ENCODE results near the gene LRRK1. TPM values are rescaled to one million over a fixed set of nuclear protein-coding genes. Genes with fewer than 3 reads are reported as not detected.

LRRK1 gene
- total RNA-seq, 4 donors from 2014 or later = 14.1 to 31.5 (median 16.8) TPM

DNA sequence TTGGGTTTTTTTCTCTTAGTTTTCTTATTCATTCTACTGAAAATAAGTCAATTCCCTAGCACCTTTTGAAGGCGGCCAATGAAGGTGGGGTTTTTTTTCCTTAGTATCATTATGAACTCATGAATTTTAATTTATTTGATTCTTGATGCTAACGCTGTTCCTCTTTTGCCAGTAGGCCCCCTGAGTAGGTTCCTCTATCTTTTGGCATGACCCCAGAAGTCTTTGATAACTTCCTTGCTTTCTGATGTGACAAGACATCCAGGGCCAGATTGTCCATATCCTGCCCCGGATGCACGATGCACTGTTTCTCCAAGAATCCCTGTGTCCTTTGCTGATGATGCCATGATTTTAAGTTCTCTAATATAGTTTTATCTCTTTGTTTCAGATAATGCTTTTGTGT, 20.6 kb downstream of the LRRK1 start:
- TF ChIP-seq CTCF (IDR thresholded peaks at IDR 0.05) (no peak), POLR2A (IDR thresholded peaks at IDR 0.05) (no peak), EP300 (IDR thresholded peaks at IDR 0.05) (no peak)
- peaks cover 0 to 8% (median 0%) of the 10 kb centered on the region in 4 donors for H3K4me1 ChIP-seq
- H3K27me3 ChIP-seq = no peaks in the 10 kb centered on the region
- peaks cover 0 to 6% (median 0%) of the 10 kb centered on the region in 4 donors for H3K9me3 ChIP-seq
- no peak overlapping the region for H3K27ac ChIP-seq
- H3K4me3 ChIP-seq = no peak overlapping the region
- no peak for DNase-seq (ENCODE audit: low spot score in 2 of 2)
- H3K36me3 ChIP-seq = peaks cover 0 to 11% (median 0%) of the 10 kb centered on the region in 3 donors
- 84 to 93% methylated on average over 4 of the region's 4 CpGs for WGBS, 2 donors

GRCh38 chr15:100940767-100941379, 21.7 kb downstream of the LRRK1 start:
- H3K27me3 ChIP-seq = no peaks in the 10 kb centered on the region
- H3K27ac ChIP-seq = no peak overlapping the region
- H3K4me3 ChIP-seq = no peak overlapping the region
- TF ChIP-seq CTCF (IDR thresholded peaks at IDR 0.05) (no peak), POLR2A (IDR thresholded peaks at IDR 0.05) (no peak), EP300 (IDR thresholded peaks at IDR 0.05) (no peak)
- peaks cover 0 to 8% (median 0%) of the 10 kb centered on the region in 4 donors for H3K4me1 ChIP-seq
- 79 to 81% methylated on average over 2 of the region's 2 CpGs for WGBS, 2 donors
- no peak for DNase-seq (ENCODE audit: low spot score in 2 of 2)
- H3K9me3 ChIP-seq = peaks cover 0 to 6% (median 0%) of the 10 kb centered on the region in 4 donors
- peaks cover 0 to 8% (median 0%) of the 10 kb centered on the region in 3 donors for H3K36me3 ChIP-seq

DNA sequence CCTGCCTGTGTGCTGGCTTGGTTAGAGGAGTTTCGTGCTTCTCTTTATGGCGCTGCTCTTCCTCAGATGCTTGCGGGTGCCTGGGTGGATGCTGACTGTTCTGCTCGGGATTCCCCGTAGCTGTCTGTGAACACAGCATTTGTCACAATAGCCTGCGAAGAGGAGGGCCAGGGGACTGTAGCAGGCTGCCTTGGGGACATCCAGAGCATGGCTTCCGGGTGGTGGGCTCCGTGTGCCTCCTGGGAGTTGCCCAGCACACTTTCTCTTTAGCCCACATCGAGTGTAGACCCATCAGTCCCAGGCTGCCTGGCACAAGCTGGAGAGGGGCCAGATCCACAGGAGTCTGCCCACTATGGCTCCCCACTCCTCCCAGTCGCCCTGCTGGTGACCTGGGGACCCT, 22.4 kb downstream of the LRRK1 start:
- WGBS, 2 donors = 73 to 90% methylated on average over 2 to 10 of the region's 10 CpGs
- peaks cover 0 to under 1% (median 0%) of the 10 kb centered on the region in 4 donors for H3K9me3 ChIP-seq
- no peak for TF ChIP-seq EP300 (IDR thresholded peaks at IDR 0.05)
- H3K4me1 ChIP-seq = peaks cover 0 to 8% (median 0%) of the 10 kb centered on the region in 4 donors
- no peak overlapping the region for H3K27ac ChIP-seq
- no peak overlapping the region for H3K4me3 ChIP-seq
- no peak for DNase-seq (ENCODE audit: low spot score in 2 of 2)
- peaks cover 0 to 1% (median 0%) of the 10 kb centered on the region in 3 donors for H3K36me3 ChIP-seq
- no peaks in the 10 kb centered on the region for H3K27me3 ChIP-seq

- H3K9me3 ChIP-seq = no peaks in the 10 kb centered on the region
- H3K27ac ChIP-seq = no peak overlapping the region
- TF ChIP-seq EP300 (IDR thresholded peaks at IDR 0.05) (no peak), POLR2A (IDR thresholded peaks at IDR 0.05) (no peak), CTCF (IDR thresholded peaks at IDR 0.05) (no peak)
- no peak for DNase-seq (ENCODE audit: low spot score in 2 of 2)
- no peaks in the 10 kb centered on the region for H3K27me3 ChIP-seq
- 82 to 87% methylated on average over 10 of the region's 10 CpGs for whole genome bisulfite sequencing, 2 donors
- H3K4me1 ChIP-seq = peaks cover 0 to 8% (median 0%) of the 10 kb centered on the region in 4 donors
- no peaks in the 10 kb centered on the region for H3K36me3 ChIP-seq
- no peak overlapping the region for H3K4me3 ChIP-seq
These were observed 23.7 kb downstream of the LRRK1 start for GRCh38 chr15:100942656-100943425.

GRCh38 chr15:100944244-100944895, 25.2 kb downstream of the LRRK1 start:
- WGBS, 2 donors = 70 to 79% methylated on average over 7 of the region's 7 CpGs
- no peaks in the 10 kb centered on the region for H3K9me3 ChIP-seq
- TF ChIP-seq EP300 (IDR thresholded peaks at IDR 0.05) (no peak), POLR2A (IDR thresholded peaks at IDR 0.05) (no peak), CTCF (IDR thresholded peaks at IDR 0.05) (no peak)
- no peaks in the 10 kb centered on the region for H3K27me3 ChIP-seq
- H3K4me1 ChIP-seq = peaks cover 0 to 8% (median 0%) of the 10 kb centered on the region in 4 donors
- no peaks in the 10 kb centered on the region for H3K36me3 ChIP-seq
- no peak overlapping the region for H3K4me3 ChIP-seq
- no peak for DNase-seq (ENCODE audit: low spot score in 2 of 2)
- H3K27ac ChIP-seq = no peak overlapping the region
